ENCODE results near the gene SCRN2. TPM values are rescaled to one million over a fixed set of nuclear protein-coding genes. Genes with fewer than 3 reads are reported as not detected.

SCRN2 gene
- total RNA-seq, 2 donors from 2014 or later = 21.4 to 27.1 TPM

GRCh38 chr17:47818002-47818695 lies 22.9 kb downstream of the SCRN2 start:
- Mint-ChIP-seq H3K4me1 (peaks cover 19% of the 10 kb centered on the region), H3K27ac (no peak overlapping the region), H3K27me3 (no peaks in the 10 kb centered on the region), H3K36me3 (ENCODE audit: low read depth) (peaks cover 3% of the 10 kb centered on the region), H3K4me3 (no peak overlapping the region)
- no peak for DNase-seq
- ATAC-seq = no peak
- no peaks in the 10 kb centered on the region for H3K9me3 ChIP-seq (ENCODE audit: control insufficient read depth, low read length, poor library complexity, severe bottlenecking)

DNA sequence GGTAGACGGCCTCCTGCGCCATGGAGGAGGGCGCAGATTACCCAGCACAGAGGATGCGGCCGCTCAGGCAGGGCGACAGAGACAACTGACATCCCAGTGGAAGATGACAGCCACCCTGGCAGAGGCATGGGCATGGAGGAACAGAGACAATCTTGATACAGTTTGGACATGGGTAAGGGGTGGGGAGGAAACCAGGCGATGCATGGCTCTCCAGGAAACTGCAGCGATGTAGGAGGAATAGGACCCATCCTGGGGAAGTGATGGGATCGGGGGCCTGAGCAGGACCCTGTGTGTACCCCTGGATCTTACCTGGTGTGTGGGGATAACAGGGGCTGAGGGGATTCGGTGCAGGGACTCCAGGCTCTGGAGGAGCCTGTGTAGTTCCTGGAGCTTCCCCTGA lies 24.1 kb downstream of the SCRN2 start:
- no peak for DNase-seq
- Mint-ChIP-seq H3K27me3 (no peaks in the 10 kb centered on the region), H3K27ac (no peak overlapping the region), H3K4me1 (peaks cover 24% of the 10 kb centered on the region), H3K36me3 (ENCODE audit: low read depth) (peaks cover 10% of the 10 kb centered on the region), H3K4me3 (no peak overlapping the region)
- no peak for ATAC-seq
- no peaks in the 10 kb centered on the region for H3K9me3 ChIP-seq (ENCODE audit: control insufficient read depth, low read length, poor library complexity, severe bottlenecking)

DNA sequence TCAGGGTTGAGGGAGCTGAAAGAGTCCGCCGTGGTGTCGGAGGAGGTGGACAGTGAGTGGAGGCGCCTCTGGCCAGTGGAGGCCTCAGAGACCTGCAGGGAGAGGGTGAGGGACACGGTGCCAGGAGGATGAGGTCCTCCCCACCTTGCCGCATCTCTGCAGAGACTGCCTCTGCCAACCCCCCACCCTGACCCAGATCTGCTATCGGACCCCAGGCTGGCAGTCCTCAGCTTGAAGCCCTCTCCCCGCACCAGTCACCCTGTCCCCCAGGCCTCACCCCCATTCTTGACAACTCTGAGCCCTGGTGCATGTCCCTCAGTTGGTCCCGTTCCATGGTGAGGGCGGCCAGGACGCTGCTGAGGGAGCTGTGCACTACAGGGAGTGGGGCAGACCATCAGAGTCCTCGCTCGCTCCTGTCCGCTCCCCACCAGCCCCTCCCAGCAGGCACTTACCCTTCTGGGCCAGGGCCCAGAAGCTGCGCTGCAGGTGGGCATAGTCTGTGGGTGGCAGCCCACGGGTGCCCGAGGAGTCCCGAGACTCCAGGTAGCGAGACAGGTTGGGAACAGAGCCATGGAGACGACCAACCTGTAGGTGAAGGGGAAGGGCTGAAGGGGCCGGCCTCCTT lies 24.9 kb downstream of the SCRN2 start:
- DNase-seq = no peak
- ATAC-seq = no peak
- Mint-ChIP-seq H3K4me1 (peaks cover 24% of the 10 kb centered on the region), H3K27me3 (no peaks in the 10 kb centered on the region), H3K4me3 (no peak overlapping the region), H3K27ac (no peak overlapping the region), H3K36me3 (ENCODE audit: low read depth) (peaks cover 18% of the 10 kb centered on the region)
- H3K9me3 ChIP-seq (ENCODE audit: control insufficient read depth, low read length, poor library complexity, severe bottlenecking) = no peaks in the 10 kb centered on the region

- H3K27me3 Mint-ChIP-seq = no peaks in the 10 kb centered on the region
- DNase-seq = no peak
- H3K4me3 Mint-ChIP-seq = no peak overlapping the region
- H3K4me1 Mint-ChIP-seq = peaks cover 18% of the 10 kb centered on the region
- H3K27ac Mint-ChIP-seq = no peak overlapping the region
- no peak for ATAC-seq
- peaks cover 22% of the 10 kb centered on the region for H3K36me3 Mint-ChIP-seq (ENCODE audit: low read depth)
- no peaks in the 10 kb centered on the region for H3K9me3 ChIP-seq (ENCODE audit: control insufficient read depth, low read length, poor library complexity, severe bottlenecking)
These were observed 25.8 kb downstream of the SCRN2 start for GRCh38 chr17:47815106-47815918.

GRCh38 chr17:47813512-47814031 lies 27.5 kb downstream of the SCRN2 start:
- no peaks in the 10 kb centered on the region for H3K9me3 ChIP-seq (ENCODE audit: control insufficient read depth, low read length, poor library complexity, severe bottlenecking)
- Mint-ChIP-seq H3K36me3 (ENCODE audit: low read depth) (peaks cover 22% of the 10 kb centered on the region), H3K4me1 (peaks cover 17% of the 10 kb centered on the region), H3K27ac (no peak overlapping the region), H3K27me3 (no peaks in the 10 kb centered on the region), H3K4me3 (no peak overlapping the region)
- no peak for DNase-seq
- no peak for ATAC-seq

DNA sequence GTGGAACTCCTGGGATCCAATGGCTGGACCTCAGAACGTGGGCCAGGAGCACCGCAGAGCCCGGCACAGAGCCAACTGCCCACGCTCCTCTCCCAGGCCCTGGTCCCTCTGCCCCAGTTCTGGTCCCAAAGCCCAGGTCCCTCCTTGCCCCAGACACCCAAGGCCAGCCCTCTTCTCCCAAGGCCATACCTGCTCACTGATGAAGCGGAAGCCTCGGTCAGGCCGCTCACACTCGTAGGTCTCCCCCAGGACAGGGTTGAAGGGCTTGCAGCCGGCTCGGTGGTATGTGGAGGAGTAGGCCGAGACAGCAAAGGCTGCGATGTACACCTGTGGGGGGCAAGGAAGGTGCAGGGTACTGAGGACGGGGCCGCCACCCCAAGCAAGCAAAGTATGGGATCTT lies 28.0 kb downstream of the SCRN2 start:
- Mint-ChIP-seq H3K4me1 (peaks cover 17% of the 10 kb centered on the region), H3K4me3 (peak overlapping the region; percentile 66), H3K27me3 (no peaks in the 10 kb centered on the region), H3K36me3 (ENCODE audit: low read depth) (peaks cover 25% of the 10 kb centered on the region), H3K27ac (peak overlapping the region; percentile 87)
- DNase-seq (no peak), ATAC-seq (no peak)
- no peaks in the 10 kb centered on the region for H3K9me3 ChIP-seq (ENCODE audit: control insufficient read depth, low read length, poor library complexity, severe bottlenecking)

GRCh38 chr17:47812146-47812920 lies 28.7 kb downstream of the SCRN2 start:
- H3K4me1 Mint-ChIP-seq = peaks cover 17% of the 10 kb centered on the region
- ATAC-seq (no peak), DNase-seq (no peak)
- H3K36me3 Mint-ChIP-seq (ENCODE audit: low read depth) = peaks cover 26% of the 10 kb centered on the region
- no peaks in the 10 kb centered on the region for H3K27me3 Mint-ChIP-seq
- H3K4me3 Mint-ChIP-seq = peak overlapping the region; percentile 66
- peak overlapping the region; percentile 87 for H3K27ac Mint-ChIP-seq
- H3K9me3 ChIP-seq (ENCODE audit: control insufficient read depth, low read length, poor library complexity, severe bottlenecking) = no peaks in the 10 kb centered on the region

- DNase-seq (no peak), ATAC-seq (no peak)
- Mint-ChIP-seq H3K36me3 (ENCODE audit: low read depth) (peaks cover 26% of the 10 kb centered on the region), H3K27ac (peak overlapping the region; percentile 87), H3K4me1 (peaks cover 17% of the 10 kb centered on the region), H3K4me3 (no peak overlapping the region), H3K27me3 (no peaks in the 10 kb centered on the region)
- no peaks in the 10 kb centered on the region for H3K9me3 ChIP-seq (ENCODE audit: control insufficient read depth, low read length, poor library complexity, severe bottlenecking)
These were observed 29.4 kb downstream of the SCRN2 start for GRCh38 chr17:47811709-47812108.

DNA sequence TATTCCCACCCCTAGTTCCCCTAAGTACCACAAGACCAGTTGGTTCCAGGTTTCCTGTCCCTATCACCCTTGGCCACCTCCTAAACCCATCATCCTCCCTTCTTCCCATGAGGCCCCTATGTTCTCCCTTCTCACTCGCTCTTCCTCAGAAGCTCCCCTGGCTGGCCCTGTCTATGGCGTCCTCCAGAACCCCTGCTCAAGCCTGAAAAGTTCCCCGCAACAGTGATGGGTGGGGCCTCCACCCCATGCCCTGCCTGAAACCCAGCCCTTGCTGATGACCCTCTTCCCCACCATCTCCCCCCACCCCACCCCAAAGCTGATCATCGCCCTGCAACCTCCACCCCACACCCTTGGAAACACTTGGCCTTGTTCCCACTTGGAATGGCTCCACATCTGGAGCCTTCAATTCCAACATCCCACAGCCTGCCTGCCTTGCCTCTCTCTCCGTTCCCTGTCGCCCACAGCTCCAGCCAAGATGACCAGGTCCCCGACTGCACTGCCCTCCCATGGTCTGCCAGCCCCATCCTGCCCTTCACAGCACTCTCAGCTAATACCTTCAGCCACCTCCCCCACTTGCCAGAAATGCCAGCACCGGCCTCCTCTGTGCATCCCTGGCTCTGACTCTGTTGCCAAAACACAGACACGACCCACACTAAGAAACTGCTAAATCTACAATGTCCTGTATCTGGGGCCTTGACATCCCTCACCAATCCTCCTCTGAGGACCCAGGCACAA lies 30.0 kb downstream of the SCRN2 start:
- peak overlapping the region; percentile 87 for H3K27ac Mint-ChIP-seq
- peaks cover 26% of the 10 kb centered on the region for H3K36me3 Mint-ChIP-seq (ENCODE audit: low read depth)
- H3K4me1 Mint-ChIP-seq = peaks cover 17% of the 10 kb centered on the region
- ATAC-seq = no peak
- no peaks in the 10 kb centered on the region for H3K9me3 ChIP-seq (ENCODE audit: control insufficient read depth, low read length, poor library complexity, severe bottlenecking)
- no peaks in the 10 kb centered on the region for H3K27me3 Mint-ChIP-seq
- H3K4me3 Mint-ChIP-seq = no peak overlapping the region
- no peak for DNase-seq

DNA sequence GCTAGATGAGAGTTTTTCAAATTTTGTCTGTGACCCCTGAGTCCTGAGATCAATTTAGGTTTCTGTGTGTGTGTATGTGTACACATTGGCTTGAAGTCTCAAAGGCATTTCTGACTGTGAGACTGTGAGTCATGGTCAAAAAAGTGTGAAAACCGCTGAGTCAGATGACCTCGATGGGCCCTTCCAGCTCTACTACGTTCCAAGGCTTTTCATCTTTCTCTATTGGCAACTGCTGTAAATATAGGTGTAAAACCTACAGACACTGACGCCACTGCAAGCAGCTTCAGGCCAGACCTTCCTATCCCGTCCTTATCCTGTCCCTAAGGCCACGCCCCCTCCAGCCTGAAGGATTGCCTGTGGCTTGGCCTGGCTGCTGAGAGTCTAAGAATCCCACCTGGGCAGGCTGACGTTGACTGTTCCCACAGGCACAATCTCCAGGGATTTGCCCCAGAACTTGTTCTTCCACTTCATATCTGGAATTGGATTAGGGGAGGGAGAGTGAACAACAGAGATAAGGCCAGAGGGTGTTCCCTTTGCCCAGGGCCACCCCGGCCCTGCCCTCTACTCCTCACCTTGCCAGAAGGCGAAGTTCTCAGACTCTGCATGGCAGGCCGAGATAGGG lies 30.8 kb downstream of the SCRN2 start:
- peaks cover 26% of the 10 kb centered on the region for H3K36me3 Mint-ChIP-seq (ENCODE audit: low read depth)
- H3K27me3 Mint-ChIP-seq = no peaks in the 10 kb centered on the region
- peak; percentile 39 for ATAC-seq

DNA sequence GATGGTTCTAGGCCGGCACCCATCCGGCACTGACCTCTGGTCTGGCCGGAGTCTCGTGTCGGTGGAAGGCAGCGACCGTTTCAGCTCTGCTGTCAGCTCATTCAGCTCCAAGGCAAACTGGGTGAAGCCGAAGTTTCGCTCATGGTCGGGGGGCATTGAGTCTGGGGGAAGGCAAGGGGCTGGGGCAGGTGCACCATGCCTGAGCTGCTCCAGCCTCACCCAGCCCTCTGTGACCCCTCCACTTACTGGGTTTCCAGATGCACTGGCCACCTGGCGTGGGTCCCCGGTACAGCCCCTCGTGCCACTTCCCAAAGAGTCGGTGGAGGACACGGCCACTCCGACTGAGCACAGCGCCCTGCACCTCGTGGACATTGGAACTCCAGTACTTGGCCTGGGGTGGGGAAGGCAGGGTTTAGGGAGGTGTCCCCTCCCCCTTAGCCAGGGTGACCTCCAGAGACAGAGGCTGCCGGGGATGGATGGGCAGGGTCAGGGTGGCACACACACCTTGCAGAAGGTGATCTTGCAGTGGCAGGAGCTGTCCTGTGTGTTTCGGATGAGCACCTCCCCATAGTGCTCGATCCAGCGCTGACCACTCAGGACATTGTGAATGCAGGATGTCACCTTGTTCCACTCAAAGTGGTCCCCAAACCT lies 32.1 kb downstream of the SCRN2 start:
- H3K36me3 Mint-ChIP-seq (ENCODE audit: low read depth) = peaks cover 26% of the 10 kb centered on the region
- DNase-seq (no peak), ATAC-seq (no peak)
- H3K4me3 Mint-ChIP-seq = no peak overlapping the region
- no peaks in the 10 kb centered on the region for H3K9me3 ChIP-seq (ENCODE audit: control insufficient read depth, low read length, poor library complexity, severe bottlenecking)
- peaks cover 16% of the 10 kb centered on the region for H3K4me1 Mint-ChIP-seq
- no peaks in the 10 kb centered on the region for H3K27me3 Mint-ChIP-seq
- H3K27ac Mint-ChIP-seq = no peak overlapping the region

More for the DNA sequence above, 30.8 kb downstream of the SCRN2 start:
- H3K9me3 ChIP-seq (ENCODE audit: control insufficient read depth, low read length, poor library complexity, severe bottlenecking) = no peaks in the 10 kb centered on the region
- peaks cover 16% of the 10 kb centered on the region for H3K4me1 Mint-ChIP-seq
- peak overlapping the region; percentile 37 for H3K27ac Mint-ChIP-seq
- no peak overlapping the region for H3K4me3 Mint-ChIP-seq
- DNase-seq = no peak
